GM21723 (cell line): ENCODE results near the gene GPX4.

Experiments
- ATAC-seq: cut with Tn5 transposase; IDR thresholded peaks from one replicate; pipeline ENCODE4 v1.9.1; 2021; ENCODE audit warnings: mild to moderate bottlenecking, moderate library complexity; ENCODE audit not compliant: unreplicated experiment

GPX4 gene

GRCh38 chr19:1102407-1103131, 1.2 kb upstream of the GPX4 start:
- no peak for ATAC-seq

- ATAC-seq = no peak
Observed at GRCh38 chr19:1103132-1103707, 574 bp upstream of the GPX4 start.

GRCh38 chr19:1104311-1105007, 665 bp downstream of the GPX4 start:
- ATAC-seq = peak; percentile 27

GRCh38 chr19:1105008-1105872, 1.4 kb downstream of the GPX4 start:
- ATAC-seq = no peak

- ATAC-seq = no peak
Observed at GRCh38 chr19:1105873-1106840, 2.4 kb downstream of the GPX4 start.

GRCh38 chr19:1106841-1107660, 3.3 kb downstream of the GPX4 start:
- ATAC-seq = no peak

- no peak for ATAC-seq
Observed at GRCh38 chr19:1107661-1108261, 4.0 kb downstream of the GPX4 start.

- no peak for ATAC-seq
Observed at GRCh38 chr19:1108291-1109031, 4.7 kb downstream of the GPX4 start.

- ATAC-seq = no peak
Observed at GRCh38 chr19:1109032-1109551, 5.3 kb downstream of the GPX4 start.

- no peak for ATAC-seq
Observed at GRCh38 chr19:1109697-1110671, 6.2 kb downstream of the GPX4 start.

GRCh38 chr19:1110809-1111640, 7.2 kb downstream of the GPX4 start:
- ATAC-seq = no peak

- no peak for ATAC-seq
Observed at GRCh38 chr19:1111641-1112267, 8.0 kb downstream of the GPX4 start.

- no peak for ATAC-seq
Observed at GRCh38 chr19:1112268-1113029, 8.7 kb downstream of the GPX4 start.
